ENCODE measurements around the gene SERINC5.
"Not testable (repeated sequence)": the region's sequence is repeated elsewhere in the genome, so short reads cannot be mapped to it uniquely, and the experiment has no call there.

The SERINC5 gene

DNA sequence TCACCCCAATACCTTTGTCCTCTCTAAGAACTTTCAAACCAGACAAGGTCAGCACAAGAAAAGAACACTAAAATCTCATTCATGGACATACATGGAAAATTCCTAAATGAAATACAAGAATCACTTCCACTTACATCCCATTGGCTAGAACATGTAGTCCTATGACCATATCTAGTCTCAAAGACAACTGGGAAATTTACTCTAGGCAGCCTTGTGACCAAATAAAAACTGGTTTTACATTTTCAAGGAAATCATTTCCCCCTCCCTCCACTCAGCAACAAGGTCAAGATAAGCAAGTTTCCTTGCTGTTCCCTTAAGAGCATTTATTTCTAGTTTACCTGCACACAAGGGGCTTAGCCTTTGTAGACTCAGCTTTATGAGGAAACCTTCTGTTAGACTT, 20.3 kb upstream of the SERINC5 start:
- in situ Hi-C loops (cut with HindIII; ENCODE audit: low sequenced_read_pairs) = no loop called here
- TF ChIP-seq, protein P1, sequence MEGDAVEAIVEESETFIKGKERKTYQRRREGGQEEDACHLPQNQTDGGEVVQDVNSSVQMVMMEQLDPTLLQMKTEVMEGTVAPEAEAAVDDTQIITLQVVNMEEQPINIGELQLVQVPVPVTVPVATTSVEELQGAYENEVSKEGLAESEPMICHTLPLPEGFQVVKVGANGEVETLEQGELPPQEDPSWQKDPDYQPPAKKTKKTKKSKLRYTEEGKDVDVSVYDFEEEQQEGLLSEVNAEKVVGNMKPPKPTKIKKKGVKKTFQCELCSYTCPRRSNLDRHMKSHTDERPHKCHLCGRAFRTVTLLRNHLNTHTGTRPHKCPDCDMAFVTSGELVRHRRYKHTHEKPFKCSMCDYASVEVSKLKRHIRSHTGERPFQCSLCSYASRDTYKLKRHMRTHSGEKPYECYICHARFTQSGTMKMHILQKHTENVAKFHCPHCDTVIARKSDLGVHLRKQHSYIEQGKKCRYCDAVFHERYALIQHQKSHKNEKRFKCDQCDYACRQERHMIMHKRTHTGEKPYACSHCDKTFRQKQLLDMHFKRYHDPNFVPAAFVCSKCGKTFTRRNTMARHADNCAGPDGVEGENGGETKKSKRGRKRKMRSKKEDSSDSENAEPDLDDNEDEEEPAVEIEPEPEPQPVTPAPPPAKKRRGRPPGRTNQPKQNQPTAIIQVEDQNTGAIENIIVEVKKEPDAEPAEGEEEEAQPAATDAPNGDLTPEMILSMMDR (IDR thresholded peaks at IDR 0.05; ENCODE audit: low read depth, low read length, missing control alignments) = no peak
- no peak for DNase-seq (ENCODE audit: low read depth)
- H3K4me3 ChIP-seq (ENCODE audit: low read depth, low read length) = no peak overlapping the region

GRCh38 chr5:80275347-80275746, 19.5 kb upstream of the SERINC5 start:
- in situ Hi-C loops (cut with HindIII; ENCODE audit: low sequenced_read_pairs) = no loop called here
- TF ChIP-seq, protein P1 (IDR thresholded peaks at IDR 0.05; ENCODE audit: low read depth, low read length, missing control alignments) = peak; percentile 71
- DNase-seq (ENCODE audit: low read depth) = no peak
- H3K4me3 ChIP-seq (ENCODE audit: low read depth, low read length) = no peak overlapping the region

DNA sequence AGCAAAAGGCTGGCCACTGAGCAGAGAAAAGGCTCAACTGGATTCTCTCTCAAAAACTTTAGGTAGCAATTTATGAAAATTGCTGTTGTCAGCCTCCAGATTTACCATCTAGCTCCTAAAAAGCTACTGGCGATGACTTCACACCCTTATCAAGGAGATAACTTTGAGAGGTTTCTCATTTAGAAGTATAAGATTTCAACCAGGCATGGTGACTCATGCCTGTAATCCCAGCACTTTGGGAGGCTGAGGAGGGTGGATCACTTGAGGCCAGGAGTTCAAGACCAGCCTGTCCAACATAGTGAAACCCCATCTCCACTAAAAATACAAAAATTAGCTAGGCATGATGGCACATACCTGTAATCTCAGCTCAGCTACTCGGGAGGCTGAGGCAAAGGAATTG, 14.7 kb upstream of the SERINC5 start:
- in situ Hi-C loops (cut with HindIII; ENCODE audit: low sequenced_read_pairs); H3K4me3 ChIP-seq (ENCODE audit: low read depth, low read length); DNase-seq (ENCODE audit: low read depth): not testable (repeated sequence)

DNA sequence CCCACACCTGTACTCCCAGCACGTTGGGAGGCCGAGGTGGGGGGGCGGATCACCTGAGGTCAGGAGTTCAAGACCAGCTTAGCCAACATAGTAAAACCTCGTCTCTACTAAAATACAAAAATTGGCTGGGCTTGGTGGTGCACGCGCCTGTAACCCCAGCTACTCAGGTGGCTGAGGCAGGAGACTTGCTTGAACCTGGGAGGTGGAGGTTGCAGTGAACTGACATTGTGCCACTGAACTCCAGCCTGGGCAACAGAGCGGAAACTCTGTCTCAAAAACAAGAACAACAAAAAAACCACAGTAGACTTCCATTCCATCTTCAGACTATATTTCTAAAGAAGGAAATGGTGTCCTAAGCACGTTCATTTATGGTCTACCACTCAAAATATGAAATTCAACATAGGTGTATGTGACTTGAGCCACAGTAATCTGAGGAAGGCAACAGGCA, 14.2 kb upstream of the SERINC5 start:
- no peak overlapping the region for H3K4me3 ChIP-seq (ENCODE audit: low read depth, low read length)
- TF ChIP-seq, protein P1 (IDR thresholded peaks at IDR 0.05; ENCODE audit: low read depth, low read length, missing control alignments) = no peak
- in situ Hi-C loops (cut with HindIII; ENCODE audit: low sequenced_read_pairs) = no loop called here
- no peak for DNase-seq (ENCODE audit: low read depth)

DNA sequence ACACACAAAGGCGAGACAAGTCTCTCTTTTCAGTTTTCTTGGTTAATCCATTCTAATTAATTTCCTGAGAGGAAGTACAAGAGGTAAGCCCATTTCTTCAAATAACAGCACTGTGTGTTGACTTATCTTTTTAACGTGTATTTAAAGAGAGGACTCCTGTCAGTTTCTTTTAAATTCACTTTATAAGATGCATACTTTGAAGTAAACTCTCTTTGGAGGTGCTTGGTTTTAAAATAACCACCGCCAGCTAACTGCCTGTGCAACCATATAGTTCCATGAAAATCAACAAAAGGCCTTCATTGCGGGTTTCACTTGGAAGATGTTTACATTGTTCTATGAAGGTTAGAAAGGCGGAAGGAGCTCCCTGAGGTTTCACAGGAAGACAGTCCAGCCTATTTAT, 13.1 kb upstream of the SERINC5 start:
- in situ Hi-C loops (cut with HindIII; ENCODE audit: low sequenced_read_pairs) = no loop called here
- no peak for DNase-seq (ENCODE audit: low read depth)
- TF ChIP-seq, protein P1 (IDR thresholded peaks at IDR 0.05; ENCODE audit: low read depth, low read length, missing control alignments) = no peak

DNA sequence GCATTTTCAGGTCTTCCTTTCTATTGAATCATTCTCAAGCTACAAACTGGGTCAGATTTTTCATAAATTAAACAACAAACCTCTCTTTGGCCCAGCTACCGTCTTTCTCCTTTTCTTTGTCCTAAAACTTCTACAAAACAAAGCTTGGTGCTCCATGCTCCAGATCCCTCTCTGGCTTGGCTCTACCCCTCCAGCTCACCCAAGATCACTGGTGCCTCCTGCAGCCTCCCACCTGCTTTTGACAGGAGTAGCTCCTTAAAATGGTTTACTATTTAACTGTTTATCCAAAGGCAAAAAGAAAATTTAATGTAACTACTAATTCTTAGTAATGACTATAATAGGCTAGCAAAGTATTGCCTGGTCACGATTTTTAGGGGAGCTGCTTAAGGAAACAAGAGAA, 10.7 kb upstream of the SERINC5 start:
- H3K4me3 ChIP-seq (ENCODE audit: low read depth, low read length) = no peak overlapping the region
- in situ Hi-C loops (cut with HindIII; ENCODE audit: low sequenced_read_pairs) = no loop called here
- TF ChIP-seq, protein P1 (IDR thresholded peaks at IDR 0.05; ENCODE audit: low read depth, low read length, missing control alignments) = no peak
- no peak for DNase-seq (ENCODE audit: low read depth)

More for the DNA sequence above, 13.1 kb upstream of the SERINC5 start:
- no peak overlapping the region for H3K4me3 ChIP-seq (ENCODE audit: low read depth, low read length)

DNA sequence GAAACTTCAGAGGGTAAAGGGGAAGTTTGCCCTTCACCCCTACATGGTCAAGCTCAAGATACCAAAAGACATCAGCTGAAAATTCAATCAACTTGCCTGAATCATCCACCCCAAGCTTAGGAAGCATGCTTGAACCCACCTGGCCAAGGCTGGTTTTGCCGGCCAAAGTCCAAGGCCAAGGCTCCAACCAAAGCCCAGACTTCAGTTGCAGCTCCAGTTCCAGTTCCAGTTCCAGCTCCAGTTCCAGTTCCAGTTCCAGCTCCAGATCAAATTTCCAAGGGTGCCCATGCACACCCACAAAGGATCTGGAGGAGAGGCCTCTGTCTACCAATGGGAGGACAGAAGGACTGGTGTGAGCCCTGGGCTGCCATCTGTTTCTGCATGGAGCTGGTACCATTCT, 4.6 kb upstream of the SERINC5 start:
- DNase-seq (ENCODE audit: low read depth) = no peak
- in situ Hi-C loops (cut with HindIII; ENCODE audit: low sequenced_read_pairs) = no loop called here
- TF ChIP-seq, protein P1 (IDR thresholded peaks at IDR 0.05; ENCODE audit: low read depth, low read length, missing control alignments) = no peak
- no peak overlapping the region for H3K4me3 ChIP-seq (ENCODE audit: low read depth, low read length)

Data from astrocyte of the cerebellum (primary cell).